ENCODE measurements around the gene FLNB. TPM values are rescaled to one million over a fixed set of nuclear protein-coding genes. Genes with fewer than 3 reads are reported as not detected.

Gene FLNB
- polyA plus RNA-seq, 1 of the 3 experiments (the other 2 are of a cell fraction) = 127 TPM

DNA sequence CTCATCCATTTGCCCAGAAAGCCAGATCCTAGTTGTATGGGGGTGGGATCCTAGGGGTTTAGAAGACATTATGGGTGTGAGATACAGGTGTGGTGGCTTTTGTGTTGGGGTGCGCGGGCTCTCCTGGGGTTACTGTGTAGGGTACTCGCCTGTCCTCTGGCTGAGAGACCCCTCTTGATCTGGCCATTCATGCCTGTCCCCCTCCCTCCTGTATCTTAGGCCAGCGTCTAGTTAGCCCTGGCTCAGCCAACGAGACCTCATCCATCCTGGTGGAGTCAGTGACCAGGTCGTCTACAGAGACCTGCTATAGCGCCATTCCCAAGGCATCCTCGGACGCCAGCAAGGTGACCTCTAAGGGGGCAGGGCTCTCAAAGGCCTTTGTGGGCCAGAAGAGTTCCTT is 161.1 kb downstream of the FLNB start:
- Histone ChIP-seq H3K79me2 (ENCODE audit: insufficient read depth) (no peaks in the 10 kb centered on the region; the same call in 1 of the 2 replicates), H3K4me1 (ENCODE audit: control insufficient read depth in 1 of 2, insufficient read depth in 2 of 2, low read depth in 1 of 2, low read length in 1 of 2) (peaks cover 0 to 14% of the 10 kb centered on the region in 2 experiments; a peak in 1 of 4 replicates), H3K27ac (ENCODE audit: low read depth in 2 of 2, low read length in 1 of 2) (no peak overlapping the region), H3F3A (replicated peaks; ENCODE audit: insufficient read depth) (peaks cover 2% of the 10 kb centered on the region), H3K9me3 (no peaks in the 10 kb centered on the region), H3K9me2 (no peaks in the 10 kb centered on the region), H3K36me3 (replicated peaks in 1 of 2; ENCODE audit: control insufficient read depth in 1 of 2, insufficient read depth in 2 of 2, low read length in 1 of 2) (peaks cover 24 to 55% of the 10 kb centered on the region in 2 experiments), H3K4me3 (ENCODE audit: low read depth in 2 of 2, low read length in 1 of 2) (no peak overlapping the region), H4K20me1 (ENCODE audit: insufficient read depth) (no peaks in the 10 kb centered on the region), H3K4me2 (no peak overlapping the region), H2AFZ (ENCODE audit: low read depth) (no peak overlapping the region), H3K27me3 (ENCODE audit: insufficient read depth) (no peaks in the 10 kb centered on the region), H3K9ac (no peak overlapping the region)
- CTCF ChIA-PET = no interaction called here
- 92% methylated on average over 3 of the region's 9 CpGs for WGBS (ENCODE audit: low lambda C conversion rate)
- POLR2A ChIA-PET = no interaction called here
- DNase-seq = no peak
- no peak for TF ChIP-seq CHD2 (IDR thresholded peaks at IDR 0.05; ENCODE audit: low read length, partially characterized antibody)
- TF ChIP-seq, protein P1, sequence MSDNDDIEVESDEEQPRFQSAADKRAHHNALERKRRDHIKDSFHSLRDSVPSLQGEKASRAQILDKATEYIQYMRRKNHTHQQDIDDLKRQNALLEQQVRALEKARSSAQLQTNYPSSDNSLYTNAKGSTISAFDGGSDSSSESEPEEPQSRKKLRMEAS (IDR thresholded peaks at IDR 0.05; ENCODE audit: low read depth) = no peak
- TF ChIP-seq NRF1 (IDR thresholded peaks at IDR 0.05; ENCODE audit: low read depth, low read length) = no peak
- no peak for TF ChIP-seq TEAD4 (IDR thresholded peaks at IDR 0.05; ENCODE audit: borderline replicate concordance, insufficient read depth)
- TF ChIP-seq TAF1 (IDR thresholded peaks at IDR 0.05; ENCODE audit: borderline replicate concordance, low read depth, low read length) = no peak
- TF ChIP-seq YY1 (IDR thresholded peaks at IDR 0.05; ENCODE audit: low read depth) = no peak

DNA sequence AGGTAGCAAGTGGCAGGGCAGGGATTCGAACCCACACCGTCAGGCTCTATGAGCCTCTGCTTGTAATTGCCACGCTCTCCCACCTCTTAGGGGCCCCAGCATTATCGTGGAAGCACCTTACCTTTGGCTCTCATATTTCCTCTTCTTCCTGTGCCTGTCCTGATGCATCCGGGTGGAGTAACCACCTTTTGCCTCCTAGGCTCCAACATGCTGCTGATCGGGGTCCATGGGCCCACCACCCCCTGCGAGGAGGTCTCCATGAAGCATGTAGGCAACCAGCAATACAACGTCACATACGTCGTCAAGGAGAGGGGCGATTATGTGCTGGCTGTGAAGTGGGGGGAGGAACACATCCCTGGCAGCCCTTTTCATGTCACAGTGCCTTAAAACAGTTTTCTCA is 162.2 kb downstream of the FLNB start:
- Histone ChIP-seq H3K79me2 (ENCODE audit: insufficient read depth) (no peaks in the 10 kb centered on the region; the same call in 1 of the 2 replicates), H3K9ac (no peak overlapping the region), H3K36me3 (replicated peaks in 1 of 2; ENCODE audit: control insufficient read depth in 1 of 2, insufficient read depth in 2 of 2, low read length in 1 of 2) (peaks cover 24 to 47% of the 10 kb centered on the region in 2 experiments), H2AFZ (ENCODE audit: low read depth) (no peak overlapping the region), H4K20me1 (ENCODE audit: insufficient read depth) (no peaks in the 10 kb centered on the region), H3K9me2 (no peaks in the 10 kb centered on the region), H3K27ac (ENCODE audit: low read depth in 2 of 2, low read length in 1 of 2) (no peak overlapping the region), H3F3A (replicated peaks; ENCODE audit: insufficient read depth) (peaks cover 9% of the 10 kb centered on the region), H3K4me3 (ENCODE audit: low read depth in 2 of 2, low read length in 1 of 2) (no peak overlapping the region), H3K9me3 (no peaks in the 10 kb centered on the region), H3K4me2 (no peak overlapping the region), H3K27me3 (ENCODE audit: insufficient read depth) (no peaks in the 10 kb centered on the region), H3K4me1 (ENCODE audit: control insufficient read depth in 1 of 2, insufficient read depth in 2 of 2, low read depth in 1 of 2, low read length in 1 of 2) (peaks cover 0 to 4% of the 10 kb centered on the region in 2 experiments; a peak in 1 of 4 replicates)
- WGBS (ENCODE audit: low lambda C conversion rate) = 87% methylated on average over 11 of the region's 11 CpGs
- DNase-seq = no peak
- TF ChIP-seq RAD21 (IDR thresholded peaks at IDR 0.05; ENCODE audit: low read length) = no peak
- POLR2A ChIA-PET = no interaction called here
- CTCF ChIA-PET = no interaction called here

DNA sequence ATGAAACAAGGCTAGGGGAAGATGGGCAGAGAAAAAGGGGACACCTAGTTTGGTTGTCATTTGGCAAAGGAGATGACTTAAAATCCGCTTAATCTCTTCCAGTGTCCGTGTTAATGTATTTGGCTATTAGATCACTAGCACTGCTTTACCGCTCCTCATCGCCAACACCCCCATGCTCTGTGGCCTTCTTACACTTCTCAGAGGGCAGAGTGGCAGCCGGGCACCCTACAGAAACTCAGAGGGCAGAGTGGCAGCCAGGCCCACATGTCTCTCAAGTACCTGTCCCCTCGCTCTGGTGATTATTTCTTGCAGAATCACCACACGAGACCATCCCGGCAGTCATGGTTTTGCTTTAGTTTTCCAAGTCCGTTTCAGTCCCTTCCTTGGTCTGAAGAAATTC is 162.9 kb downstream of the FLNB start:
- TF ChIP-seq, protein P2, sequence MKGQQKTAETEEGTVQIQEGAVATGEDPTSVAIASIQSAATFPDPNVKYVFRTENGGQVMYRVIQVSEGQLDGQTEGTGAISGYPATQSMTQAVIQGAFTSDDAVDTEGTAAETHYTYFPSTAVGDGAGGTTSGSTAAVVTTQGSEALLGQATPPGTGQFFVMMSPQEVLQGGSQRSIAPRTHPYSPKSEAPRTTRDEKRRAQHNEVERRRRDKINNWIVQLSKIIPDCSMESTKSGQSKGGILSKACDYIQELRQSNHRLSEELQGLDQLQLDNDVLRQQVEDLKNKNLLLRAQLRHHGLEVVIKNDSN (IDR thresholded peaks at IDR 0.05; ENCODE audit: borderline replicate concordance, low read depth) = no peak
- TF ChIP-seq ELF1 (IDR thresholded peaks at IDR 0.05) = no peak
- no peak for TF ChIP-seq EZH2phosphoT487 (IDR thresholded peaks at IDR 0.05; ENCODE audit: borderline replicate concordance, low read depth)
- no peak for TF ChIP-seq RAD21 (IDR thresholded peaks at IDR 0.05; ENCODE audit: low read length)
- TF ChIP-seq RXRA (IDR thresholded peaks at IDR 0.05; ENCODE audit: borderline replicate concordance, low read depth) = no peak
- no peak for TF ChIP-seq YY1 (IDR thresholded peaks at IDR 0.05; ENCODE audit: low read depth)
- TF ChIP-seq, protein P3, sequence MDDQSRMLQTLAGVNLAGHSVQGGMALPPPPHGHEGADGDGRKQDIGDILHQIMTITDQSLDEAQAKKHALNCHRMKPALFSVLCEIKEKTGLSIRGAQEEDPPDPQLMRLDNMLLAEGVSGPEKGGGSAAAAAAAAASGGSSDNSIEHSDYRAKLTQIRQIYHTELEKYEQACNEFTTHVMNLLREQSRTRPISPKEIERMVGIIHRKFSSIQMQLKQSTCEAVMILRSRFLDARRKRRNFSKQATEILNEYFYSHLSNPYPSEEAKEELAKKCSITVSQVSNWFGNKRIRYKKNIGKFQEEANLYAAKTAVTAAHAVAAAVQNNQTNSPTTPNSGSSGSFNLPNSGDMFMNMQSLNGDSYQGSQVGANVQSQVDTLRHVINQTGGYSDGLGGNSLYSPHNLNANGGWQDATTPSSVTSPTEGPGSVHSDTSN (IDR thresholded peaks at IDR 0.05) = no peak
- H4K20me1 ChIP-seq (ENCODE audit: insufficient read depth) = no peaks in the 10 kb centered on the region
- ChIA-PET CTCF (interaction anchor here (1.1 to 3.4 kb wide), 2 partner anchors 47 to 162 kb away, joined by 3 to 37 read pairs; partner anchors contain the start of gene FLNB), POLR2A (no interaction called here)
- DNase-seq = no peak
- H3K4me3 ChIP-seq (ENCODE audit: low read depth in 2 of 2, low read length in 1 of 2) = no peak overlapping the region
- H3F3A ChIP-seq (replicated peaks; ENCODE audit: insufficient read depth) = peaks cover 9% of the 10 kb centered on the region
- H3K4me1 ChIP-seq (ENCODE audit: control insufficient read depth in 1 of 2, insufficient read depth in 2 of 2, low read depth in 1 of 2, low read length in 1 of 2) = no peaks in the 10 kb centered on the region; a peak in 1 of 4 replicates
- H3K9me2 ChIP-seq = no peaks in the 10 kb centered on the region
- H3K9ac ChIP-seq = no peak overlapping the region
- H3K79me2 ChIP-seq (ENCODE audit: insufficient read depth) = no peaks in the 10 kb centered on the region; the same call in 1 of the 2 replicates
- H3K27me3 ChIP-seq (ENCODE audit: insufficient read depth) = no peaks in the 10 kb centered on the region
- no peak overlapping the region for H3K4me2 ChIP-seq
- no peak overlapping the region for H2AFZ ChIP-seq (ENCODE audit: low read depth)
- H3K27ac ChIP-seq (ENCODE audit: low read depth in 2 of 2, low read length in 1 of 2) = no peak overlapping the region
- no peaks in the 10 kb centered on the region for H3K9me3 ChIP-seq
- H3K36me3 ChIP-seq (replicated peaks in 1 of 2; ENCODE audit: control insufficient read depth in 1 of 2, insufficient read depth in 2 of 2, low read length in 1 of 2) = peaks cover 24 to 46% of the 10 kb centered on the region in 2 experiments
- WGBS (ENCODE audit: low lambda C conversion rate) = 93% methylated on average over 9 of the region's 9 CpGs

Data from SK-N-SH (cell line).